ENCODE results near the gene PCSK2.

PCSK2 gene

DNA sequence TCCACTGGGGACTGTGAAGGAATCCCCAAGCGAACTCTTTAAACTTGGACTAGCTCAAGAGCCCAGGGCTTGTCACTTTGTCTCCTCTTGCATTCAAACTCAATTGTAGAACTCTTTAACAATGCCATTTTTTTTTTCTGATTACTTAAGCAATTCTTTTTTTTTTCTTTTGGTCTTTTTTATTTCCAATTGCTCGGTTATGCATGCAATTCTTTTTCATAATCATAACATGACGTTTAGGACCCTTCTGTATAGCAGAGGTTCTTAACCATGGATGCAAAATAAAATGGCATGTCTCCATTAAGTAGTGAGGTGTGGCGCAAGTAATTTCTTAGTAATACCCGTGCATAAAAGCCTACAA, 304.8 kb downstream of the PCSK2 start:
- no peak for DNase-seq (ENCODE audit: low read depth in 3 of 3)

DNA sequence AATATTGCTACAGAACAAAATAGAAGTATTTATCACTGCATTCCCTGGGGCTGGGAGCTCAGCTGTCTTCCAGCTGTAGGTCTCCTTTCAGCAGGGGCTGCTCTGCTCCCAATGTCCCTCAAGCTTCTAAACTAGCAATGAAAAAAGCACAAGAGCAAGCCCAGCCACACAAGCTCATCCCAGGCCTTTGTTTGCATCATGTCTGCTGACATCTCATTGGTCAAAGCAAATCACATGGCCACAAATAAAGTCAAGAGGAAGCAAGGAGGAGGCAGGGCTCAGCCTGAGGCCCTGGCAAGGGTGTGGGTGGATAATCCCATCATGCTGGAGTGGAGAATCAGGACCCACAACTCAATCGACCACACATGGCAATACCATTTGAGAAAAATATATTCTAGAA, 306.6 kb downstream of the PCSK2 start:
- no peak for DNase-seq (ENCODE audit: low read depth in 3 of 3)

DNA sequence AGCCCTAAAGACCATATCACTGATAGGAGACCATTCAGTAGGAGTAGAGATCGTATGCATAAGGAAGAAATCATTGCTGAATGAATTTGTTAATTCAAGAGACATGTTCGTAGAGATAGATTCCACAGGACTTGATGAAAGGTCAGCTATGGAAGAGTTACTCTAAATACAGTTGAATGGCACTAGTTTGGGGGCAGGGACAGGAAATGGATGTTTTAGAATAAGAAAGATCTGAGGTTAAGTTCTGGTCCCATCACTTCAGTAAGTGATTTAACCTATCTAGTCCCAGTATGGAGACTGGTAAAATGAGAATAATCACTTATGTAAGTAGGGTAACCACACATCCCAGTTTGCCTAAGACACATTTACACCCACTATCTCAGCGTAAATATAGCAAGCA, 307.2 kb downstream of the PCSK2 start:
- no peak for DNase-seq (ENCODE audit: low read depth in 3 of 3)
